ENCODE measurements around the gene NLGN4X.

Gene NLGN4X

DNA sequence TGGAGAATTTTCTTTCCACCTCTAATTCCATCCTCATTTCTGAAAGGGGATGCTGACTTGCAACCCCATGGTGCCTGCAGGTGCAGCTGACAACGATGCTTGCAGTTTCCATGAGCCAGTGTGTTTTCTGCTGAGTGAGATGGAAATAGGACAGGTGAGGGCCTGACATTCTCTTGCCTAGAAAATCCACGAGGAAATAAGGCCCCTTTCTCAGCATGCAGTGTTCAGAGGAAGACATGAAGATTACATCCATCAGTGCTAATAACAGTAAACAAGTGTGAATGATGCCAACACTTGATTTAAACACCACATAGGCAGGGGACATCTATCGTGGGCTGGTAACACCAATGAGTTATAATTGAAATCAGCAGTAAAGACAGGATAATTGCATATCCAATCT is 237.3 kb downstream of the NLGN4X start:
- no peak for DNase-seq
- H3K36me3 ChIP-seq (ENCODE audit: control insufficient read depth, insufficient read depth, low read length): no peaks in the 10 kb centered on the region
- no peaks in the 10 kb centered on the region for H3K4me1 ChIP-seq (ENCODE audit: control insufficient read depth, insufficient read depth, low read length, poor library complexity, severe bottlenecking)
- H3K9me3 ChIP-seq (ENCODE audit: control insufficient read depth, low read length): no peaks in the 10 kb centered on the region
- H3K27me3 ChIP-seq (replicated peaks; ENCODE audit: control insufficient read depth, insufficient read depth, low read length, poor library complexity, severe bottlenecking): no peaks in the 10 kb centered on the region
- H3K27ac ChIP-seq (ENCODE audit: insufficient read depth, low read length, poor library complexity, severe bottlenecking): no peak overlapping the region
- H3K4me3 ChIP-seq (ENCODE audit: insufficient read depth, low read depth, low read length, poor library complexity, severe bottlenecking): no peak overlapping the region

DNA sequence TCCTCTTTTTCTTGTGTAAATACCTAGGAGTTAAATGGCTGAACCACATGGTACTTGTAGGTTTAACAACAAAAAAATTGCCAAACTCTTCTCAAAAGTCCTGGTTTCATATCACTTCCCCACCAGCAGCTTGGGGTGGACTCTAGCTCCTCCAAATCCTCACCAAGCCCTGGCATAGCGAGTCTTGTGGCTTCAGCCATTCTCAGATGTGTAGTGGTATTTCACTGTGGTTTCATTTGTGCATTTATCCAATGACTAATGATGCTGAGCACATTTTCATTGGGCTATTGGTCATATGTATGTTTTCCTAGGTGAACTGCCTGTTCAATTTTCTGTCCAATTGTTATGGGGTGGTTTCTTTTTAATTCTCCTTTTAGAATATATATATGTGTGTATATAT is 249.3 kb downstream of the NLGN4X start:
- no peak overlapping the region for H3K27ac ChIP-seq (ENCODE audit: insufficient read depth, low read length, poor library complexity, severe bottlenecking)
- no peak overlapping the region for H3K4me3 ChIP-seq (ENCODE audit: insufficient read depth, low read depth, low read length, poor library complexity, severe bottlenecking)
- no peaks in the 10 kb centered on the region for H3K36me3 ChIP-seq (ENCODE audit: control insufficient read depth, insufficient read depth, low read length)
- H3K27me3 ChIP-seq (replicated peaks; ENCODE audit: control insufficient read depth, insufficient read depth, low read length, poor library complexity, severe bottlenecking): no peaks in the 10 kb centered on the region
- H3K9me3 ChIP-seq (ENCODE audit: control insufficient read depth, low read length): no peaks in the 10 kb centered on the region
- DNase-seq: no peak
- no peaks in the 10 kb centered on the region for H3K4me1 ChIP-seq (ENCODE audit: control insufficient read depth, insufficient read depth, low read length, poor library complexity, severe bottlenecking)

DNA sequence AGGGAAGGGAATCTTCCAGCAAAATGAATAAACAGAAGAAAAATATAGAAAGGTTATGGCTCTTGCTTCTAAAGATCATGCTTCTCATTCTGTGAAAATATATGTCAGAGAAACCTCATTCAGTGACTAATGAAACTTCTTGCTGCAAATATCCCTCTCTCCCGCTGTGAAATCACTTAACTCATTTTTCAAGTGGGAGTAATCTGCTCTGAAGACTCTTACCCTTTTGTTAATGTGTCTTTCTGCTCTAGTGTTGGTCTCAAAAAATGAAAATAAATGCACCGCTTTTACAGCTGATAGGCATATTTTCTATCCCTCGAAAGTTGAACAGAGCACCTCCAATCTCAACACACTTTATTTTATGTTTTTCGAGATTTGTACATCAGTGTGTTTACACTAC is 252.3 kb downstream of the NLGN4X start:
- Histone ChIP-seq H3K4me1 (ENCODE audit: control insufficient read depth, insufficient read depth, low read length, poor library complexity, severe bottlenecking) (no peaks in the 10 kb centered on the region), H3K4me3 (ENCODE audit: insufficient read depth, low read depth, low read length, poor library complexity, severe bottlenecking) (no peak overlapping the region), H3K27ac (ENCODE audit: insufficient read depth, low read length, poor library complexity, severe bottlenecking) (no peak overlapping the region), H3K36me3 (ENCODE audit: control insufficient read depth, insufficient read depth, low read length) (no peaks in the 10 kb centered on the region), H3K9me3 (ENCODE audit: control insufficient read depth, low read length) (no peaks in the 10 kb centered on the region), H3K27me3 (replicated peaks; ENCODE audit: control insufficient read depth, insufficient read depth, low read length, poor library complexity, severe bottlenecking) (no peaks in the 10 kb centered on the region)
- no peak for DNase-seq

DNA sequence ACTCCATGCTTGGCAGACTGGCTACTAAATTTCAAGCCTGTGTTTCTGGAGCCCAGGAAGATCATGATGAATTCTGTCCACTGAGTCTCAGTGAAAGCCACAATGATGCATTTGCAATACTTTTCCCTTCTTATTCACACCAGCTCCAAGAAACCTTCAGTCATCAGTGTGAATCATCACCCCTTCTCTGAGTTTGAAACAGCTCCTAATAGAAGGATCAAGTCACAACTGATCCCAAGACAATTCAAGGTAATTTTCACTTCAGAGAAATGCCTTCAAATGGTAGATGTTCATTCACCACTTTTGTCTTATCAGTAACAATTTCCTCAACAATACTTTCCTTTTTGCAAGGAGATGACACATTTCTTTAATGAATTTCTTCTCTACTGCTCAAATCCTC is 257.4 kb downstream of the NLGN4X start:
- no peak for DNase-seq
- H3K36me3 ChIP-seq (ENCODE audit: control insufficient read depth, insufficient read depth, low read length): no peaks in the 10 kb centered on the region
- no peaks in the 10 kb centered on the region for H3K9me3 ChIP-seq (ENCODE audit: control insufficient read depth, low read length)
- no peaks in the 10 kb centered on the region for H3K4me1 ChIP-seq (ENCODE audit: control insufficient read depth, insufficient read depth, low read length, poor library complexity, severe bottlenecking)
- H3K4me3 ChIP-seq (ENCODE audit: insufficient read depth, low read depth, low read length, poor library complexity, severe bottlenecking): no peak overlapping the region
- H3K27me3 ChIP-seq (replicated peaks; ENCODE audit: control insufficient read depth, insufficient read depth, low read length, poor library complexity, severe bottlenecking): no peaks in the 10 kb centered on the region
- H3K27ac ChIP-seq (ENCODE audit: insufficient read depth, low read length, poor library complexity, severe bottlenecking): no peak overlapping the region

DNA sequence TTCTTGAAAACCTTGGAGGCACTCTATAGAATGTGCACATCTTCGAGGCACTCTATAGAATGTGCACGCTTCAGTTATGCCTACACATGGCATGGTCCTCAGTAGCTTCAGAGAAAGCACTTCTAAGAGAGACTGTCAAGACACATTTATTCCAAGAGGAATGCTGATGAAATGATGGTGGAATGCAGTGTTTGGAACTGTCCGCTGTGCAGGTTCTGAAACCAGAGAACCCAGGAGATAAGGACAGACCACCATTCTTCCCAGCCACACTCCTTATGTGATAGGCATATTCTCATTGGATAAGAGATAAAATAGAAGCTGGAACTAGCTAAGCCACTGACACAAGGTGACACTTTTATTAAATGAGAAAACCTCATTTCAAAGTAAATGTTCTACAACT is 263.3 kb downstream of the NLGN4X start:
- H3K4me1 ChIP-seq (ENCODE audit: control insufficient read depth, insufficient read depth, low read length, poor library complexity, severe bottlenecking): no peaks in the 10 kb centered on the region
- H3K27ac ChIP-seq (ENCODE audit: insufficient read depth, low read length, poor library complexity, severe bottlenecking): no peak overlapping the region
- no peak for DNase-seq
- H3K9me3 ChIP-seq (ENCODE audit: control insufficient read depth, low read length): no peaks in the 10 kb centered on the region
- H3K4me3 ChIP-seq (ENCODE audit: insufficient read depth, low read depth, low read length, poor library complexity, severe bottlenecking): no peak overlapping the region
- no peaks in the 10 kb centered on the region for H3K27me3 ChIP-seq (replicated peaks; ENCODE audit: control insufficient read depth, insufficient read depth, low read length, poor library complexity, severe bottlenecking)
- H3K36me3 ChIP-seq (ENCODE audit: control insufficient read depth, insufficient read depth, low read length): no peaks in the 10 kb centered on the region

DNA sequence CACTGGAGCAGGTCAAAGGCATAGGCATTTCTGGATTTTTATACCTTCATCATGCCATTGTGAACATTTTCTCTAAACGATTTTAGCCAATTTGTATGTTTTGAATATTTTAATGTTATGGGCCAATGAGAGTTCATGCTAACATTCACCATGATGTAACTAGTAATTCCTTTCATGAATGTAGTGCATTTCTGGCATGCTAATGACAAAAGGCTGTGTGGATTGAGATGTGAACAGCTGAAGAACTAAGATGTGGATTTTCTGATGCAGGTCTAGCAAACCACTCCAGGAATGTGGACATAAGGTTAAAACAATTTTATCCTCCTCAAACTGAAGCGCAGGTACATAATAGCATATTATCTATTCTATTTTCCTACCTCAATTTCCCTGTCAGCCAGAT is 269.4 kb downstream of the NLGN4X start:
- Histone ChIP-seq H3K9me3 (ENCODE audit: control insufficient read depth, low read length) (no peaks in the 10 kb centered on the region), H3K27ac (ENCODE audit: insufficient read depth, low read length, poor library complexity, severe bottlenecking) (no peak overlapping the region), H3K4me3 (ENCODE audit: insufficient read depth, low read depth, low read length, poor library complexity, severe bottlenecking) (no peak overlapping the region), H3K36me3 (ENCODE audit: control insufficient read depth, insufficient read depth, low read length) (no peaks in the 10 kb centered on the region), H3K4me1 (ENCODE audit: control insufficient read depth, insufficient read depth, low read length, poor library complexity, severe bottlenecking) (no peaks in the 10 kb centered on the region), H3K27me3 (replicated peaks; ENCODE audit: control insufficient read depth, insufficient read depth, low read length, poor library complexity, severe bottlenecking) (no peaks in the 10 kb centered on the region)
- no peak for DNase-seq

DNA sequence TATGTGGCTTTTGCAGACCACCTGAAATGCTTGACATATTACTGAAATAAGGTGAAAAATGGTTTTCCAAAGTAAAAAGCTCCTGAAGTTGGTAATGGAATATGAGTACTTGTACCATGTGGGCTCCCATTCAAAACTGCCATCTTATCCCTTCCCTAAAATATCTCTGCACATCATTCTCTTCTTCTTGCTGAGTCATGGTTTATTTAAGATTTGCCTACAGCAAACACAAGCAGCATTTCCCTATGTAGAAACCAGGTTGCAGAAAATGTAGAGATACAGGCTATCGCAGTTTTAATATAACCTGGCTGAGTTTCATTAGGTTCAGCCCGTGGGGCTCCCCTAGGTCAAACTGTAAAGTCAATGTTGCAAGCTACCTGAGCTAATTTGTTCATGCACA is 270.1 kb downstream of the NLGN4X start:
- H3K9me3 ChIP-seq (ENCODE audit: control insufficient read depth, low read length): no peaks in the 10 kb centered on the region

DNA sequence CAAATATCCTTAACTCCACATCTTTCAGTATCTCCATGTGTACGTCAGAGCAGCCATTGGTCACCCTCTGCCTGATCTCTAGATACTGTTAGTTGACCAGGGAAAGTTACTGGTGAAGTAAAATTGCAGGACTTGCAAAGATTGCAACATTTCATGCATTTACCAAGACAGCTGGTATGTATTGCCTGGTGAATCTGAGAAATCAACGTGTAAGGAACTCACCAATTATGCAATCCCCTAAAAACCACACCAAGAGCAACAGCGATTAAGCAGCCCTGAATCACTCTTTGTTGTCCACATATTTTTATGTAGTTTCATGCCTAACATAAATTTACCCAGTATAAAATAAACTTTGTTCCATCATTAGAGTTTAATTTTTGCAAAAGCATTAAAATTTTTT is 271.2 kb downstream of the NLGN4X start:
- DNase-seq: no peak
- no peak overlapping the region for H3K27ac ChIP-seq (ENCODE audit: insufficient read depth, low read length, poor library complexity, severe bottlenecking)
- H3K36me3 ChIP-seq (ENCODE audit: control insufficient read depth, insufficient read depth, low read length): no peaks in the 10 kb centered on the region
- H3K27me3 ChIP-seq (replicated peaks; ENCODE audit: control insufficient read depth, insufficient read depth, low read length, poor library complexity, severe bottlenecking): no peaks in the 10 kb centered on the region
- no peaks in the 10 kb centered on the region for H3K9me3 ChIP-seq (ENCODE audit: control insufficient read depth, low read length)
- H3K4me1 ChIP-seq (ENCODE audit: control insufficient read depth, insufficient read depth, low read length, poor library complexity, severe bottlenecking): no peaks in the 10 kb centered on the region
- H3K4me3 ChIP-seq (ENCODE audit: insufficient read depth, low read depth, low read length, poor library complexity, severe bottlenecking): no peak overlapping the region

More for the DNA sequence above, 270.1 kb downstream of the NLGN4X start:
- Histone ChIP-seq H3K27ac (ENCODE audit: insufficient read depth, low read length, poor library complexity, severe bottlenecking) (no peak overlapping the region), H3K4me3 (ENCODE audit: insufficient read depth, low read depth, low read length, poor library complexity, severe bottlenecking) (no peak overlapping the region), H3K36me3 (ENCODE audit: control insufficient read depth, insufficient read depth, low read length) (no peaks in the 10 kb centered on the region), H3K4me1 (ENCODE audit: control insufficient read depth, insufficient read depth, low read length, poor library complexity, severe bottlenecking) (no peaks in the 10 kb centered on the region), H3K27me3 (replicated peaks; ENCODE audit: control insufficient read depth, insufficient read depth, low read length, poor library complexity, severe bottlenecking) (no peaks in the 10 kb centered on the region)
- no peak for DNase-seq

DNA sequence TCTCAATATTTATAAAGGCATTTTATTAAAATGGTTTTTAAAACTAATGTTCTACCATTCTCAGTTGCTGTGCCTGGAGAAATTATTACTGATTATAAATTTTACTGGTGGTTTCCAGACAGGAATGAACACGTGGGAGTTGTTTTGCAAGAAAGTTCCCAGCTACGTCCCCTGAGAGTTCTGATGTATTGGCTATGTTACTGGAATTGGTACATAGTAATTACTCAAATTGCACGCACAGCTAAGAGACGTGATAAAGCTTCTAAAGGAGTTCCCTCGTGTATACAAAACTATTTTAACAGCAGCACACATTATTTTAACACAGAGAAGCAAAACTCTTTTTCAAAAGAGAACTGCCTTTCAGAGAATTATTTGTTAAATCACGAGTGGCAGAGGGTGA is 292.2 kb downstream of the NLGN4X start:
- H3K4me3 ChIP-seq (ENCODE audit: insufficient read depth, low read depth, low read length, poor library complexity, severe bottlenecking): no peak overlapping the region
- H3K36me3 ChIP-seq (ENCODE audit: control insufficient read depth, insufficient read depth, low read length): no peaks in the 10 kb centered on the region
- DNase-seq: no peak
- no peak overlapping the region for H3K27ac ChIP-seq (ENCODE audit: insufficient read depth, low read length, poor library complexity, severe bottlenecking)
- no peaks in the 10 kb centered on the region for H3K9me3 ChIP-seq (ENCODE audit: control insufficient read depth, low read length)
- H3K27me3 ChIP-seq (replicated peaks; ENCODE audit: control insufficient read depth, insufficient read depth, low read length, poor library complexity, severe bottlenecking): no peaks in the 10 kb centered on the region
- no peaks in the 10 kb centered on the region for H3K4me1 ChIP-seq (ENCODE audit: control insufficient read depth, insufficient read depth, low read length, poor library complexity, severe bottlenecking)

DNA sequence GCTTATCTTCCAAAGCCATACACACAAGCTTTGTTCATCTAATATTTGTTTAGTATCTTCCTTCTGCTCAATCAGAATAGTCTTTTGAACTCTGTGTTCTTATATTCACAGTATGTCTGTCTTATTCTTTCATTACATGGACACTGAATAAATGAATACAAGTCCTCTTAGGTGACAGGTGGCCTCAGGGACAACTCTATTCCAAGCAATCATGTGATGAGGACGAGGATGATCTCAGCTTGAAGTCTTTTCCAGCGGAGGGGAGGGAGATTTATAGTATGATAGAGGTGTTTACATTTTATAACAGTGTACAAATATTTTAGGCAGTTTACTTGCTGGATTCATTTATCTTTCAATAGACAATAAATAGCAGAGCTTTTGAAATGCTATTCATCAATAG is 300.4 kb downstream of the NLGN4X start:
- no peak for DNase-seq
- no peak overlapping the region for H3K4me3 ChIP-seq (ENCODE audit: insufficient read depth, low read depth, low read length, poor library complexity, severe bottlenecking)

DNA sequence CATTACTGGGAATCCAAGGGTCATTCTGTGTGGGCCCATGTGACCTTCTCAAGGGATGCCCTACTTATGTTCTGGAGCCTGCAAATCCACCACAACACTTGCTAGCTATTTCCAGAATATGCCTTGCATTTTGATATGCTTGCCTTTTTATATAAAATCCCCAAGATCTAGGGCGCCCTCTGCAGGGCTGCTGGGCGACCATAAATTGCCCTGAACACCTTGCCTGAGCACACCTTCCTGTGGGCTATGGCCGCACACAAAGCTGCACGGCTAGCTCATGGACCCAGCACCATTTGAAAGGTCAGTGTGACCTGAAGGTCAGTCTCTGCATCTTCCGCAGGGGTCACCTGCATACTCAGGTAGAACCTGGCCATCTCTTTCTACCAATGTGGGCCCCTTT is 311.7 kb downstream of the NLGN4X start:
- Histone ChIP-seq H3K4me3 (ENCODE audit: insufficient read depth, low read depth, low read length, poor library complexity, severe bottlenecking) (no peak overlapping the region), H3K9me3 (ENCODE audit: control insufficient read depth, low read length) (no peaks in the 10 kb centered on the region), H3K27me3 (replicated peaks; ENCODE audit: control insufficient read depth, insufficient read depth, low read length, poor library complexity, severe bottlenecking) (no peaks in the 10 kb centered on the region), H3K4me1 (ENCODE audit: control insufficient read depth, insufficient read depth, low read length, poor library complexity, severe bottlenecking) (no peaks in the 10 kb centered on the region), H3K36me3 (ENCODE audit: control insufficient read depth, insufficient read depth, low read length) (no peaks in the 10 kb centered on the region), H3K27ac (ENCODE audit: insufficient read depth, low read length, poor library complexity, severe bottlenecking) (no peak overlapping the region)
- DNase-seq: no peak

More for the DNA sequence above, 300.4 kb downstream of the NLGN4X start:
- H3K4me1 ChIP-seq (ENCODE audit: control insufficient read depth, insufficient read depth, low read length, poor library complexity, severe bottlenecking): no peaks in the 10 kb centered on the region
- no peaks in the 10 kb centered on the region for H3K27me3 ChIP-seq (replicated peaks; ENCODE audit: control insufficient read depth, insufficient read depth, low read length, poor library complexity, severe bottlenecking)
- no peaks in the 10 kb centered on the region for H3K36me3 ChIP-seq (ENCODE audit: control insufficient read depth, insufficient read depth, low read length)
- H3K9me3 ChIP-seq (ENCODE audit: control insufficient read depth, low read length): no peaks in the 10 kb centered on the region
- H3K27ac ChIP-seq (ENCODE audit: insufficient read depth, low read length, poor library complexity, severe bottlenecking): no peak overlapping the region
